Measurements from ENCODE around the gene CRX.
A peak's percentile ranks its signal among the peaks of the same experiment; 100 is the strongest.
"Not testable (repeated sequence)": the region's sequence is repeated elsewhere in the genome, so short reads cannot be mapped to it uniquely, and the experiment has no call there.

CRX gene

GRCh38 chr19:47861630-47862029, 39.9 kb downstream of the CRX start:
- DNase-seq, result no peak

GRCh38 chr19:47863514-47863936, 41.8 kb downstream of the CRX start:
- peak; percentile 47 for DNase-seq

- no peak for DNase-seq
These were observed 43.4 kb downstream of the CRX start for GRCh38 chr19:47865166-47865565.

- DNase-seq, result no peak
These were observed 57.2 kb downstream of the CRX start for GRCh38 chr19:47878906-47879305.

- not testable (repeated sequence) for DNase-seq
These were observed 57.6 kb downstream of the CRX start for GRCh38 chr19:47879385-47879784.

GRCh38 chr19:47881757-47882156, 60.0 kb downstream of the CRX start:
- DNase-seq, result no peak

- DNase-seq, result no peak
These were observed 61.2 kb downstream of the CRX start for GRCh38 chr19:47882890-47883289.

- no peak for DNase-seq
These were observed 63.3 kb downstream of the CRX start for GRCh38 chr19:47885067-47885463.

- no peak for DNase-seq
These were observed 64.3 kb downstream of the CRX start, which contains the start of gene SULT2A1 for GRCh38 chr19:47886010-47886559. TSS of gene SULT2A1 (minus strand) at chr19:47886315. CDS start at chr19:47886257, 58 bp downstream.

- DNase-seq, result no peak
These were observed 69.3 kb downstream of the CRX start for GRCh38 chr19:47890865-47891621.

GRCh38 chr19:47891622-47891922, 69.8 kb downstream of the CRX start:
- no peak for DNase-seq

- no peak for DNase-seq
These were observed 70.4 kb downstream of the CRX start for GRCh38 chr19:47891923-47892666.

Measured in NCI-H526 treated with DMSO at 0.1 percent for 48 hours (cell line).